Panc1 (cell line): Measurements from ENCODE around the gene CUEDC2. TPM values are rescaled to one million over a fixed set of nuclear protein-coding genes. Genes with fewer than 3 reads are reported as not detected.

Source experiments
- ATAC-seq: fragments of 200-7000 bp; cut with Tn5 transposase; 2 replicates; pipeline ENCODE4 v1.9.1; 2020; ENCODE audit warnings: mild to moderate bottlenecking, moderate library complexity
- BruUV-seq: library from RNA; stranded (reverse); fragments of 400-500 nt; replicated peaks from 2 replicates; lab custom pipeline; 2021; lab: Mats Ljungman, UMichigan
- CTCF ChIA-PET: fragments of 300-600 bp; sonication (Branson Sonifier 250); formaldehyde crosslinking; loops from one replicate; lab custom pipeline; 2022; ENCODE audit warnings: antibody characterized with exemption; lab: Charles Lee
- POLR2A ChIA-PET: fragments of 300-600 bp; sonication (Branson Sonifier 250); formaldehyde crosslinking; loops from one replicate; lab custom pipeline; 2022; ENCODE audit warnings: antibody characterized with exemption; lab: Charles Lee
- DNase-seq: peaks from one replicate; pipeline ENCODE4 v3.0.0-alpha.2; 2010; ENCODE audit warnings: low read depth, low spot score
- H3K27ac ChIP-seq: 2 replicates; pipeline ENCODE4 v1.5.1; 2011; ENCODE audit warnings: mild to moderate bottlenecking, low read length, inconsistent platforms
- H3K27me3 ChIP-seq: fragments of 200-500 bp; sonication (Bioruptor generic); 2 replicates; pipeline ENCODE4 v1.6.0; 2014; ENCODE audit warnings: low read length, inconsistent platforms; ENCODE audit not compliant: control insufficient read depth, insufficient read depth
- H3K36me3 ChIP-seq: fragments of 200-500 bp; sonication (Bioruptor generic); 2 replicates; pipeline ENCODE4 v1.5.1; 2014; ENCODE audit warnings: inconsistent platforms, mild to moderate bottlenecking, low read length, moderate library complexity; ENCODE audit not compliant: control insufficient read depth, insufficient read depth
- H3K4me1 ChIP-seq: 2 replicates; pipeline ENCODE4 v1.5.1; 2011; ENCODE audit warnings: inconsistent platforms, mild to moderate bottlenecking, low read length, moderate library complexity; ENCODE audit not compliant: control insufficient read depth, insufficient read depth
- H3K4me3 ChIP-seq, 2 experiments: 2 replicates each; pipeline ENCODE4 v1.5.1; 2011 to 2012; ENCODE audit warnings: low read depth in 2 of 2, low read length in 2 of 2, mild to moderate bottlenecking in 2 of 2, inconsistent platforms in 1 of 2, moderate library complexity in 1 of 2
- H3K9me3 ChIP-seq: fragments of 200-500 bp; sonication (Bioruptor generic); 2 replicates; pipeline ENCODE4 v1.5.1; 2014; ENCODE audit warnings: low read depth, mild to moderate bottlenecking, inconsistent platforms, low read length, moderate library complexity; ENCODE audit not compliant: control insufficient read depth, insufficient read depth
- CTCF ChIP-seq: fragments of 450-650 bp; IDR thresholded peaks from 2 replicates; pipeline ENCODE4 v1.5.1; 2017; ENCODE audit warnings: mild to moderate bottlenecking
- POLR2AphosphoS5 ChIP-seq: IDR thresholded peaks from 2 replicates; pipeline ENCODE4 v1.6.1; 2012; ENCODE audit warnings: mild to moderate bottlenecking, low read depth, low read length, moderate library complexity
- REST ChIP-seq, 2 experiments: IDR thresholded peaks; 2 replicates each; pipeline ENCODE4 v1.6.1; 2011 to 2012; ENCODE audit warnings: low read depth in 2 of 2, control low read depth in 1 of 2, low read length in 1 of 2, mild to moderate bottlenecking in 1 of 2, moderate library complexity in 1 of 2; ENCODE audit not compliant: insufficient read depth in 1 of 2
- SIN3A ChIP-seq: IDR thresholded peaks from 2 replicates; pipeline ENCODE4 v1.6.1; 2012; ENCODE audit warnings: low read depth, mild to moderate bottlenecking, low read length, moderate library complexity, borderline replicate concordance; ENCODE audit not compliant: insufficient read depth
- TCF7L2 ChIP-seq: IDR thresholded peaks from 2 replicates; pipeline ENCODE4 v1.6.1; 2011; ENCODE audit warnings: mild to moderate bottlenecking, low read depth, low read length, inconsistent platforms
- in situ Hi-C: cut with HindIII; loops from 2 replicates; pipeline ENCODE4 v1.10.0; 2016; ENCODE audit warnings: low sequenced_read_pairs, low pct_unique_long_range_greater_than_20kb
- intact Hi-C: fragments of 100-400 bp; cut with micrococcal nuclease; formaldehyde crosslinking; loops from one replicate; pipeline ENCODE4 v1.10.0; 2022; ENCODE audit not compliant: unreplicated experiment
- total RNA-seq: library from RNA; stranded (reverse); gene quantifications from one replicate; pipeline ENCODE4 v1.2.1, GENCODE V29; 2021; ENCODE audit not compliant: unreplicated experiment

Gene CUEDC2
- total RNA-seq, 1 experiment from 2014 or later = 79.3 TPM

- TF ChIP-seq REST (IDR thresholded peaks at IDR 0.05; ENCODE audit: insufficient read depth in 1 of 2, low read depth in 2 of 2, low read length in 1 of 2) (no peak), CTCF (no peak), TCF7L2 (no peak), SIN3A (no peak), POLR2AphosphoS5 (no peak)
- BruUV-seq = no TSS peak
- ChIA-PET POLR2A (interaction anchor here (0.6 kb wide), 1 partner anchor 50 kb away, joined by 3 read pairs; no protein-coding TSS in a partner anchor), CTCF (interaction anchor here (0.5 to 1.5 kb wide), 9 partner anchors 9 to 181 kb away, joined by 3 to 14 read pairs (median 4); no protein-coding TSS in a partner anchor)
- Histone ChIP-seq H3K27ac (no peak overlapping the region), H3K4me3 (no peak overlapping the region), H3K9me3 (no peaks in the 10 kb centered on the region), H3K27me3 (no peaks in the 10 kb centered on the region), H3K36me3 (peaks cover 2% of the 10 kb centered on the region; the same call in 1 of the 2 replicates), H3K4me1 (peaks cover 33% of the 10 kb centered on the region)
- intact Hi-C loops = loop anchor here (5.0 kb wide), 1 partner anchor 176 kb away; the partner anchor contains the start of gene ELOVL3
- in situ Hi-C loops = no loop called here
- no peak for ATAC-seq
- no peak for DNase-seq
Observed at GRCh38 chr10:102403115-102403514, 29.3 kb downstream of the CUEDC2 start.

GRCh38 chr10:102402512-102402896 is 29.9 kb downstream of the CUEDC2 start:
- Histone ChIP-seq H3K9me3 (no peaks in the 10 kb centered on the region), H3K27ac (peak overlapping the region; percentile 64; the same call in 1 of the 2 replicates), H3K4me1 (peaks cover 37% of the 10 kb centered on the region), H3K36me3 (peaks cover 2% of the 10 kb centered on the region; the same call in 1 of the 2 replicates), H3K4me3 (no peak overlapping the region), H3K27me3 (no peaks in the 10 kb centered on the region)
- POLR2A ChIA-PET = interaction anchor here (0.6 to 0.8 kb wide), 3 partner anchors 13 to 49 kb away, joined by 3 read pairs; no protein-coding TSS in a partner anchor
- in situ Hi-C loops = no loop called here
- CTCF ChIA-PET = interaction anchor here (0.5 to 1.5 kb wide), 3 partner anchors 13 to 20 kb away, joined by 3 to 5 read pairs (median 3); no protein-coding TSS in a partner anchor
- no peak for TF ChIP-seq TCF7L2
- no peak for DNase-seq
- no peak for ATAC-seq
- intact Hi-C loops = loop anchor here (5.0 kb wide), 1 partner anchor 175 kb away; the partner anchor contains the start of gene ELOVL3
- BruUV-seq = no TSS peak
